Measurements from ENCODE around the gene SULT1C2.

DNA sequence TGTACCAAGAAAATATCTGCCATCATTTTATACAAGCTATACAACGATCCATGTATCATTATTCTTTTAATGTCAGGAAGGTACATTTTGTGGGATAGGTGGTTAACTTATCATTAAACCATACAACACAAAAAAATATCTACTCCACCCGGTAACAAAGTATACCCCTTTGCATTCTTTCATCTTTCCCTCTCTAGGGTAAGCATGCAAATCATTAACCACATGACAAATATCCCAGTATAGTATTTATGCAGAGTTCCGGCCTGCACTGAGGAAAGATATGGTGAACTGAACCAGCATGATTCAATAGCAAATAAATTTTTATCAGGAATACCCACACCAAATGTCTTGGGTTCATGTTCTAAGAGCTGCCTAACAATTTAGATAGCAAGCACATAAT, 22.5 kb upstream of the SULT1C2 start:
- TF ChIP-seq, protein P1, sequence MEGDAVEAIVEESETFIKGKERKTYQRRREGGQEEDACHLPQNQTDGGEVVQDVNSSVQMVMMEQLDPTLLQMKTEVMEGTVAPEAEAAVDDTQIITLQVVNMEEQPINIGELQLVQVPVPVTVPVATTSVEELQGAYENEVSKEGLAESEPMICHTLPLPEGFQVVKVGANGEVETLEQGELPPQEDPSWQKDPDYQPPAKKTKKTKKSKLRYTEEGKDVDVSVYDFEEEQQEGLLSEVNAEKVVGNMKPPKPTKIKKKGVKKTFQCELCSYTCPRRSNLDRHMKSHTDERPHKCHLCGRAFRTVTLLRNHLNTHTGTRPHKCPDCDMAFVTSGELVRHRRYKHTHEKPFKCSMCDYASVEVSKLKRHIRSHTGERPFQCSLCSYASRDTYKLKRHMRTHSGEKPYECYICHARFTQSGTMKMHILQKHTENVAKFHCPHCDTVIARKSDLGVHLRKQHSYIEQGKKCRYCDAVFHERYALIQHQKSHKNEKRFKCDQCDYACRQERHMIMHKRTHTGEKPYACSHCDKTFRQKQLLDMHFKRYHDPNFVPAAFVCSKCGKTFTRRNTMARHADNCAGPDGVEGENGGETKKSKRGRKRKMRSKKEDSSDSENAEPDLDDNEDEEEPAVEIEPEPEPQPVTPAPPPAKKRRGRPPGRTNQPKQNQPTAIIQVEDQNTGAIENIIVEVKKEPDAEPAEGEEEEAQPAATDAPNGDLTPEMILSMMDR (IDR thresholded peaks at IDR 0.05; ENCODE audit: borderline replicate concordance, extremely low read depth, low read length, poor library complexity, severe bottlenecking): no peak
- no peak for TF ChIP-seq EZH2 (IDR thresholded peaks at IDR 0.05; ENCODE audit: borderline replicate concordance, low read depth, low read length, severe bottlenecking)

Data from DND-41 (cell line).